BLaER1 (cell line): Measurements from ENCODE around the gene RAB39B.

Source experiments
- H3K27ac ChIP-seq: shearing (Covaris generic); formaldehyde crosslinking; 2 replicates; pipeline ENCODE4 v1.8.1; 2022
- H3K27me3 ChIP-seq: shearing (Covaris generic); formaldehyde crosslinking; 2 replicates; pipeline ENCODE4 v1.8.1; 2022
- H3K36me3 ChIP-seq: shearing (Covaris generic); formaldehyde crosslinking; 2 replicates; pipeline ENCODE4 v1.8.1; 2022
- H3K4me1 ChIP-seq: shearing (Covaris generic); formaldehyde crosslinking; 2 replicates; pipeline ENCODE4 v1.8.1; 2022
- H3K4me2 ChIP-seq: shearing (Covaris generic); formaldehyde crosslinking; 2 replicates; pipeline ENCODE4 v1.8.1; 2022
- H3K4me3 ChIP-seq: shearing (Covaris generic); formaldehyde crosslinking; 2 replicates; pipeline ENCODE4 v1.8.1; 2022
- H3K9ac ChIP-seq: shearing (Covaris generic); formaldehyde crosslinking; 2 replicates; pipeline ENCODE4 v1.8.1; 2022
- H3K9me3 ChIP-seq: shearing (Covaris generic); formaldehyde crosslinking; 2 replicates; pipeline ENCODE4 v1.8.1; 2022
- H4K20me1 ChIP-seq: shearing (Covaris generic); formaldehyde crosslinking; 2 replicates; pipeline ENCODE4 v1.8.1; 2022
- Cebpa-rat ChIP-seq: shearing (Covaris generic); IDR thresholded peaks from 2 replicates; pipeline ENCODE4 v1.8.1; 2022

Gene RAB39B

DNA sequence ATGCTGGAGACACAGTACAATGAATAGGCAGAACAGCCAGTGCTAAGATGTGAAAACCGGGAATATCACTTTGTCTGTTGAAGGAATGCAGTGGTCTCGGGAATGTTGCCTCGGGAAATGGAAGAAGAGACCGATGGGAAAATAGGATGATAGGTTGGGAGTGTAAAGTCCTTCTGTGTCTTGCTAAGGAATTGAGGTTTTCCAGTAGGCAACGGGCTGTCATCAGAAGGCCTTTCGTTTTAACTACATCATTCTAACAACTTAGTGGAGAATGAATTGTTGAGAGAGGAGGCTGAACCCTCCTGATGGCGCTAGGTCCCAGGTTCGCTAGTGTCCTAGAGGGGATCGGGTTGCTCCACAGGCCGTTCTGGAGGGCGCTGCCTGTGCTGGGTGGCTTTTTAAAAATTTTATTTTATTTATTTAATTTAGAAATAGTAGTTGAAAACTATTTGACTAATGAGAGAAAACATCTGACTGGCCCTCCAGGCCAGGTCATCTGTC, 47.3 kb downstream of the RAB39B start:
- Histone ChIP-seq H3K36me3 (peaks cover 19% of the 10 kb centered on the region), H3K9ac (peak overlapping the region; percentile 90), H3K27me3 (peaks cover 45% of the 10 kb centered on the region), H3K9me3 (peaks cover 16% of the 10 kb centered on the region), H4K20me1 (peaks cover 15% of the 10 kb centered on the region), H3K27ac (peak overlapping the region; percentile 90; the same call in 1 of the 2 replicates), H3K4me1 (peaks cover 26% of the 10 kb centered on the region), H3K4me3 (peak overlapping the region; percentile 76), H3K4me2 (peak overlapping the region; percentile 75)
- TF ChIP-seq Cebpa-rat, result no peak

DNA sequence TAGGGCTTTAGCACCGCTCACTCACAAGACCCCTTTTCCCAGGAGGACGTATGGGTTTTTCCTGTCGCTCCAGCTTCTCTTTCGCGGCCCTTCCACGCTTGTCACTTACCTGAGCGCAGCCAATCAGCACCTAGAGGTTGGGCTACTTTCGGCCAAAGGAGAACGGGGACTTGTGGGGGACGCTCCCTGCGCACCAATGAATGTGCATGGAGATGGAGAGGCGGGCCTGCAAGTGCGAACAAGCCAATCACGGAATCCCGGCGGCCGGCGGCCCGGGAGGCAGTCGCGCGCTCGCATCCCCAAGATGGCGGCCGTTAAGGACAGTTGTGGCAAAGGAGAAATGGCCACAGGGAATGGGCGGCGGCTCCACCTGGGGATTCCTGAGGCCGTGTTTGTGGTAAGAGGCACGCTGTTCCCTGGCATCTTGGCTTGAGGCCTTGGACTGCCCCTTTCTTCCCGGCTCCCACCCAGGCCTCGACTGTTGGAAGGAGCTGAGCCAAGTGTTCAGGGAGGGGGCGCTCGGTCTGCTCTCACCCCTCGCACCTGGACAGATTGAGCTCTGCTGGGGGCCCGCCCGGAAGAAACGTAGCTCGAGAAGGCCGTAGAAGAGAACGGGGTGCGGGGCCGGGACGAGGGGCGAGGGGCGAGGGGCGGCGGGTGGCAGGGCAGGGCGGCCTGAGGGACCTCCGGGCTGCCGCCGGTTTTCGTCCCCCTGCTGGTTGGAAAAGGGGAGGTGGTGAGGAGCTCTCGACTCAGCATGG, 47.9 kb downstream of the RAB39B start, which contains the start of gene VBP1:
Gene VBP1 (plus strand): TSS at position 282 of the 761 bp plus-strand sequence. CDS start 23 bp downstream, at position 305.
- Histone ChIP-seq H3K27ac (peak within 1 kb of the TSS; percentile 90), H3K4me1 (peaks cover 26% of the 10 kb centered on the region), H3K4me2 (peak within 1 kb of the TSS; percentile 75), H3K36me3 (peaks cover 13% of the 10 kb centered on the region), H4K20me1 (peaks cover 15% of the 10 kb centered on the region), H3K9ac (peak within 1 kb of the TSS; percentile 90), H3K27me3 (peaks cover 45% of the 10 kb centered on the region), H3K4me3 (peak within 1 kb of the TSS; percentile 76), H3K9me3 (peaks cover 10% of the 10 kb centered on the region)
- TF ChIP-seq Cebpa-rat, result no peak

DNA sequence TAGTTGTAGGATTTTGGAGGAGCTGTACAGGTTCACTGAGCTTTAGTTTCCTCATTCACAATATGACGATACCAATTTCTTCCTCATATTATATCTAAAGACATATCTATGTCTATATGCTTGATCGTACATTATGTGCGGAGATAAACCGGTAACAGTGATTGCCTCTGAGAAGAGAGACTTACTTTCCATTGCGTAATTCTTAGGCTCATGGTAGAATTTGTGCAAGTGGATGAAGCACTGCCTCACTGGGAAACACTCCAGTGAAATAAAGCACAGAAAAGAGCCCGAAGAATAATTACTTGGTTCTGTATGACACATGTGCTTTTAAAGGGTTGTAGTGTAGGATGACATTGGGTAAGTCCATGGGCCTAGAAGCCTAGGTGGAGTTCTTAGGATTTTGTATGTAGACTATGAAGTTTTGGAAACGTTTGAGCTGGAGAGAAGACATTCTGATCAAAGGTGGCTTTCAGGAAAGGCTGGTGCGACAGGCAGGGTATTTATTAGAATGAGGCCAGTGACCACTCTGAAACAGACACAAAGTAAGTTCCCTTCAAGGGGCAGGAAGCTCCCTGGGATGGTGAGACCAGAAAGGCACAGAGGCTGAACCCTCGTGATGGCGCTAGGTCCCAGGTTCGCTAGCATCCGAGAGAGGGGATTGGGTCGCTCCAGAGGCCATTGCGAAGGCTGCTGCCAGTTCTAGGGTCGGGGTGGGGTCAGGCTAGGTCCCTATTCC, 48.7 kb downstream of the RAB39B start:
- Histone ChIP-seq H3K27me3 (peaks cover 46% of the 10 kb centered on the region), H3K4me3 (peak overlapping the region; percentile 76), H3K9me3 (peaks cover 3% of the 10 kb centered on the region; the same call in 1 of the 2 replicates), H3K4me1 (peaks cover 26% of the 10 kb centered on the region), H4K20me1 (peaks cover 15% of the 10 kb centered on the region), H3K27ac (peak overlapping the region; percentile 90), H3K9ac (peak overlapping the region; percentile 52; the same call in 1 of the 2 replicates), H3K4me2 (peak overlapping the region; percentile 60), H3K36me3 (peaks cover 5% of the 10 kb centered on the region)
- TF ChIP-seq Cebpa-rat, result 0 out of 2 replicates have a peak, but pooled peaks have one; percentile 24

DNA sequence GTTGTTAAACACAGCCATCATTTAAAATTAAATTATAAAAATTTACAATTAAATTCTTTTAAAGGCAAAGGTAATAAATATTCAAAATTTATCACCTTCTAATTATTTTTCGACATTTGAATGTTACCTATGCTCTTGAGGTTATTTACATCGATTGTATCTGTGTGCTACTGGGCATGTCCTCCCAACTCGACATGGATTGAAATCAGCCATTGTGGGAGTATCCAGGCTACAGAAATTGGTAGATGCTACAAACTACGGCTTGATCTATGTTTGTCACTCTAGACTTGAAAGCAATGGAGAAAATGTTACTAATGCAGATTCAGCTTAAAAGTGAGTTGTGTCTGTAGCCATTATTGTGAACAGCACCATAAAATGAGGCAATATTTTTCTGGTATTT, 50.6 kb downstream of the RAB39B start:
- Histone ChIP-seq H3K4me3 (no peak overlapping the region), H3K9me3 (no peaks in the 10 kb centered on the region), H3K4me2 (no peak overlapping the region), H3K27me3 (peaks cover 54% of the 10 kb centered on the region), H3K27ac (no peak overlapping the region), H3K9ac (no peak overlapping the region), H4K20me1 (peaks cover 14% of the 10 kb centered on the region), H3K36me3 (no peaks in the 10 kb centered on the region), H3K4me1 (peaks cover 26% of the 10 kb centered on the region)
- TF ChIP-seq Cebpa-rat, result no peak

DNA sequence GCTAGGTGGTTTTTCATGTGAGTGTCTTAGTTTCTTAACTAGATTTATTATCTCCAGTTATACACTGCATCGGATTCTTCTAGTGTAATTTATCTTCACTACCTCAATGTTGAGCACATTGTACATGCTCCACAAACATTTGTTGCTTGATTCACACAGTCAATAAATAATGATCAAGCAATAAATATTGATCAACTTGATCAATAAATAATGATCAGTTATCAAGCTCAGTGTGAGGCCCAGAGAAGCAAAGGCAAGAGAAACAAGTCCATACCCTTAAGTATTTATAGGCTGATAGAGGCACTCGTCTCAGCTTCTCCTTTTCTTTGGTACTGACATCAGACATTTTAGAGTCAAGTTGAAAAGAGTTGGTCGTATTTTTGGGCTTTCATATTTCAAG, 53.1 kb downstream of the RAB39B start:
- Histone ChIP-seq H3K9ac (no peak overlapping the region), H3K9me3 (no peaks in the 10 kb centered on the region), H3K4me1 (peaks cover 11% of the 10 kb centered on the region; the same call in 1 of the 2 replicates), H4K20me1 (no peaks in the 10 kb centered on the region), H3K4me2 (no peak overlapping the region), H3K27ac (no peak overlapping the region), H3K36me3 (no peaks in the 10 kb centered on the region), H3K27me3 (peaks cover 43% of the 10 kb centered on the region), H3K4me3 (no peak overlapping the region)
- TF ChIP-seq Cebpa-rat, result no peak
